A549 (cell line): ENCODE measurements around the gene CYP2A13.

Experiments
- ZFP36 ChIP-seq: fragments of 450-650 bp; IDR thresholded peaks from 2 replicates; pipeline ENCODE4 v1.6.1; 2014; ENCODE audit warnings: borderline replicate concordance; ENCODE audit not compliant: partially characterized antibody
- TF ChIP-seq, protein P1 (sequence below): fragments of 450-650 bp; IDR thresholded peaks from 2 replicates; pipeline ENCODE4 v1.6.1; 2014; ENCODE audit warnings: antibody characterized with exemption
- TF ChIP-seq, protein P2 (sequence below): fragments of >200 bp; sonication (Bioruptor Twin); formaldehyde crosslinking; IDR thresholded peaks from 3 replicates; pipeline ENCODE4 v1.5.1; 2016

DNA sequence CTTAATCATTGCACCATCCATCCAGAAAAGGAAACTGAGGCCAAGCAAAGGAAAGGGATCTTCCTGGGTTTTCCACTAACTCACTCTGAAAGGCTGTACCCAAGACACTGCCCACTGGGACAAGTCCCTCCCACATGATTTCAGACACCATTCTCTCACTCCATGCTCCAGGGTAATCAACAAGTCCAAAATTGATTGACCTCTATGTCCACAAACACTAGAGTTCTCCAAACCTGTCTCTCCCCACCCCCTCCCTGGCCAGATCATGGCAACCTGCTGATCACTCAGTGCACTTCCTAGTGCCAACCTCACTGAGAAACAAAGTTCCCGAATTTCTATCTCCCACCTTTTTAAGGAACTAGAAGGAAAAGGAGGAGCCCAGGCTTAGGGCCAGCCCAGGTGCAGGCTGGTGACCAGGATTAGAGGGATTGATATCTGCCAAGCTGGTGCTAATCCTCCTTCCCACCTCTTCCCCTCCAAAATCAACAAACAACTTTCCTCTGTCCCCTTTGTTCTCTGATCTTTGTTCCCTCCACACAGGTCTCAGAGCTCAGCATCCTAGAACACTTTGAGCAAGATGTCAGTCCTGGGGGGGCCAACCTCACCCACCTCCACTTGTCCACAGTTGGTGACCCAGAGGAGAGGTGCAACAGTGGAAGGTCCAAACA is 2.4 kb upstream of the CYP2A13 start:
- no peak for TF ChIP-seq ZFP36
- TF ChIP-seq, protein P1, sequence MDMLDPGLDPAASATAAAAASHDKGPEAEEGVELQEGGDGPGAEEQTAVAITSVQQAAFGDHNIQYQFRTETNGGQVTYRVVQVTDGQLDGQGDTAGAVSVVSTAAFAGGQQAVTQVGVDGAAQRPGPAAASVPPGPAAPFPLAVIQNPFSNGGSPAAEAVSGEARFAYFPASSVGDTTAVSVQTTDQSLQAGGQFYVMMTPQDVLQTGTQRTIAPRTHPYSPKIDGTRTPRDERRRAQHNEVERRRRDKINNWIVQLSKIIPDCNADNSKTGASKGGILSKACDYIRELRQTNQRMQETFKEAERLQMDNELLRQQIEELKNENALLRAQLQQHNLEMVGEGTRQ = no peak
- TF ChIP-seq, protein P2, sequence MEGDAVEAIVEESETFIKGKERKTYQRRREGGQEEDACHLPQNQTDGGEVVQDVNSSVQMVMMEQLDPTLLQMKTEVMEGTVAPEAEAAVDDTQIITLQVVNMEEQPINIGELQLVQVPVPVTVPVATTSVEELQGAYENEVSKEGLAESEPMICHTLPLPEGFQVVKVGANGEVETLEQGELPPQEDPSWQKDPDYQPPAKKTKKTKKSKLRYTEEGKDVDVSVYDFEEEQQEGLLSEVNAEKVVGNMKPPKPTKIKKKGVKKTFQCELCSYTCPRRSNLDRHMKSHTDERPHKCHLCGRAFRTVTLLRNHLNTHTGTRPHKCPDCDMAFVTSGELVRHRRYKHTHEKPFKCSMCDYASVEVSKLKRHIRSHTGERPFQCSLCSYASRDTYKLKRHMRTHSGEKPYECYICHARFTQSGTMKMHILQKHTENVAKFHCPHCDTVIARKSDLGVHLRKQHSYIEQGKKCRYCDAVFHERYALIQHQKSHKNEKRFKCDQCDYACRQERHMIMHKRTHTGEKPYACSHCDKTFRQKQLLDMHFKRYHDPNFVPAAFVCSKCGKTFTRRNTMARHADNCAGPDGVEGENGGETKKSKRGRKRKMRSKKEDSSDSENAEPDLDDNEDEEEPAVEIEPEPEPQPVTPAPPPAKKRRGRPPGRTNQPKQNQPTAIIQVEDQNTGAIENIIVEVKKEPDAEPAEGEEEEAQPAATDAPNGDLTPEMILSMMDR = no peak
